ENCODE results near the gene BSG. TPM values are rescaled to one million over a fixed set of nuclear protein-coding genes. Genes with fewer than 3 reads are reported as not detected.

BSG gene
- total and polyA plus RNA-seq, 9 of the 15 experiments (the other 6 are each of a cell fraction or from before 2014, with no cell fraction given): 4.6 to 495 (median 187) TPM

DNA sequence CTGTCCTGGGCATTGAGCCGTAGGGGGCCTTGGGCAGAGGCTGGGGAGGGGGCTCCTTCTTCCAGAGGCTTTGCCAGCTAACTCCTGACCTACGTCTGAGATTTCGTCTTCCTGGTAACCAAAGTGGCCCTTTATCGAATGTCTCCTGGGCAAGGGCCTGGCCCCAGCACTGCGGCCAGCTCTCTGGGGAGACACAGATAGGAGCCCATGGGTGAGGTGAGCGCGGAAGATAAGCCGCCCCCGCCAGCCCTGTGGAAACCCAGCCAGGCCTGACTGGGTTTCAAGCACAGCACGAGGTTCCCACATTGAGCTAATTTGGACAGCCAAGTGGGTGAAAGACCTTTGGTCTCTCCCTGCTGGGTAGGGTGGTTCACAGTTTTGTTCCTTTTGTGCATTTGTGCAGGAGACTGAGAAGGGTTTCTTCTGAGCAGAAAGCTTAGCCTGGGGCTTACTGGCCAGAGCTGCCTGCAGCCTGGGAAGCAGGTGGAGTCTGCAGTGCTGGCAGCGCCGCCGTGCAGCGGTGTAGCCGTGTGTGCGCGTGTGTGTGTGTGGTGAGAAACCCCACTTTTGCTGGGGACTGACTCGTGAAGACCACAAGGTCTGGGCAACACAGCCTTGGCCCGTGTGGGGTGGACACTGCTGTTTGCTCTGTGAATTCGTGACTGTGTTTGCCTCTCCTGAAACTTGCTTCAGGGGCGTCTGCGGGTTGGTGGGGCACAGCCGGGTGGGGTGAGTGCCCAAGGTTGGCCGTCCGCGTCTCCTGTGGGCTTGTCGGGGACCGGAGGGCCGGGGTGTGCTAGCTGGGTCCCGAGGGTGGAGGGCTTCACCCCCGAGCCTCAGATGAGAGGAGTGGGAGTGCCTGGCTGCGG is 2.5 kb downstream of the BSG start (continued):
- TF ChIP-seq RBM14 (IDR thresholded peaks at IDR 0.05; ENCODE audit: borderline replicate concordance, insufficient read depth, low read depth, low read length): no peak
- TF ChIP-seq SMAD4 (CRISPR knock-in tag; conservative IDR thresholded peaks at IDR 0.05): peak; percentile 98
- TF ChIP-seq, protein P1, sequence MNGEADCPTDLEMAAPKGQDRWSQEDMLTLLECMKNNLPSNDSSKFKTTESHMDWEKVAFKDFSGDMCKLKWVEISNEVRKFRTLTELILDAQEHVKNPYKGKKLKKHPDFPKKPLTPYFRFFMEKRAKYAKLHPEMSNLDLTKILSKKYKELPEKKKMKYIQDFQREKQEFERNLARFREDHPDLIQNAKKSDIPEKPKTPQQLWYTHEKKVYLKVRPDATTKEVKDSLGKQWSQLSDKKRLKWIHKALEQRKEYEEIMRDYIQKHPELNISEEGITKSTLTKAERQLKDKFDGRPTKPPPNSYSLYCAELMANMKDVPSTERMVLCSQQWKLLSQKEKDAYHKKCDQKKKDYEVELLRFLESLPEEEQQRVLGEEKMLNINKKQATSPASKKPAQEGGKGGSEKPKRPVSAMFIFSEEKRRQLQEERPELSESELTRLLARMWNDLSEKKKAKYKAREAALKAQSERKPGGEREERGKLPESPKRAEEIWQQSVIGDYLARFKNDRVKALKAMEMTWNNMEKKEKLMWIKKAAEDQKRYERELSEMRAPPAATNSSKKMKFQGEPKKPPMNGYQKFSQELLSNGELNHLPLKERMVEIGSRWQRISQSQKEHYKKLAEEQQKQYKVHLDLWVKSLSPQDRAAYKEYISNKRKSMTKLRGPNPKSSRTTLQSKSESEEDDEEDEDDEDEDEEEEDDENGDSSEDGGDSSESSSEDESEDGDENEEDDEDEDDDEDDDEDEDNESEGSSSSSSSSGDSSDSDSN (IDR thresholded peaks at IDR 0.05; ENCODE audit: borderline replicate concordance in 1 of 2, low read depth in 2 of 2, low read length in 2 of 2): peak in 1 of 2 experiments; percentile 88; a peak in 1 of 4 replicates
- peak; percentile 50; the same call in 1 of the 2 replicates for TF ChIP-seq ZNF584 (CRISPR knock-in tag; IDR thresholded peaks at IDR 0.05; ENCODE audit: low read depth)
- no peak for TF ChIP-seq POLR3G (IDR thresholded peaks at IDR 0.05; ENCODE audit: extremely low read depth, insufficient read length, insufficient replicate concordance)
- TF ChIP-seq FOXP1 (CRISPR knock-in tag; IDR thresholded peaks at IDR 0.05): peak; percentile 68; the same call in 1 of the 2 replicates
- no peak for TF ChIP-seq MCM3 (IDR thresholded peaks at IDR 0.05)
- TF ChIP-seq, protein P2, sequence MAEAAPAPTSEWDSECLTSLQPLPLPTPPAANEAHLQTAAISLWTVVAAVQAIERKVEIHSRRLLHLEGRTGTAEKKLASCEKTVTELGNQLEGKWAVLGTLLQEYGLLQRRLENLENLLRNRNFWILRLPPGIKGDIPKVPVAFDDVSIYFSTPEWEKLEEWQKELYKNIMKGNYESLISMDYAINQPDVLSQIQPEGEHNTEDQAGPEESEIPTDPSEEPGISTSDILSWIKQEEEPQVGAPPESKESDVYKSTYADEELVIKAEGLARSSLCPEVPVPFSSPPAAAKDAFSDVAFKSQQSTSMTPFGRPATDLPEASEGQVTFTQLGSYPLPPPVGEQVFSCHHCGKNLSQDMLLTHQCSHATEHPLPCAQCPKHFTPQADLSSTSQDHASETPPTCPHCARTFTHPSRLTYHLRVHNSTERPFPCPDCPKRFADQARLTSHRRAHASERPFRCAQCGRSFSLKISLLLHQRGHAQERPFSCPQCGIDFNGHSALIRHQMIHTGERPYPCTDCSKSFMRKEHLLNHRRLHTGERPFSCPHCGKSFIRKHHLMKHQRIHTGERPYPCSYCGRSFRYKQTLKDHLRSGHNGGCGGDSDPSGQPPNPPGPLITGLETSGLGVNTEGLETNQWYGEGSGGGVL (CRISPR knock-in tag; IDR thresholded peaks at IDR 0.05): no peak
- peak; percentile 73 for TF ChIP-seq LEF1 (IDR thresholded peaks at IDR 0.05)
- no peak for TF ChIP-seq NR4A1 (CRISPR knock-in tag; IDR thresholded peaks at IDR 0.05)
- peak; percentile 85 for TF ChIP-seq NR4A1 (tag; IDR thresholded peaks at IDR 0.05)
- TF ChIP-seq, protein P3, sequence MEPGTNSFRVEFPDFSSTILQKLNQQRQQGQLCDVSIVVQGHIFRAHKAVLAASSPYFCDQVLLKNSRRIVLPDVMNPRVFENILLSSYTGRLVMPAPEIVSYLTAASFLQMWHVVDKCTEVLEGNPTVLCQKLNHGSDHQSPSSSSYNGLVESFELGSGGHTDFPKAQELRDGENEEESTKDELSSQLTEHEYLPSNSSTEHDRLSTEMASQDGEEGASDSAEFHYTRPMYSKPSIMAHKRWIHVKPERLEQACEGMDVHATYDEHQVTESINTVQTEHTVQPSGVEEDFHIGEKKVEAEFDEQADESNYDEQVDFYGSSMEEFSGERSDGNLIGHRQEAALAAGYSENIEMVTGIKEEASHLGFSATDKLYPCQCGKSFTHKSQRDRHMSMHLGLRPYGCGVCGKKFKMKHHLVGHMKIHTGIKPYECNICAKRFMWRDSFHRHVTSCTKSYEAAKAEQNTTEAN (CRISPR knock-in tag; IDR thresholded peaks at IDR 0.05): no peak
- no peak for TF ChIP-seq NFIX (CRISPR knock-in tag; IDR thresholded peaks at IDR 0.05; ENCODE audit: low read depth)
- TF ChIP-seq GTF2F1 (IDR thresholded peaks at IDR 0.05; ENCODE audit: low read depth, low read length): peak; percentile 58; the same call in 1 of the 2 replicates
- TF ChIP-seq, protein P4, sequence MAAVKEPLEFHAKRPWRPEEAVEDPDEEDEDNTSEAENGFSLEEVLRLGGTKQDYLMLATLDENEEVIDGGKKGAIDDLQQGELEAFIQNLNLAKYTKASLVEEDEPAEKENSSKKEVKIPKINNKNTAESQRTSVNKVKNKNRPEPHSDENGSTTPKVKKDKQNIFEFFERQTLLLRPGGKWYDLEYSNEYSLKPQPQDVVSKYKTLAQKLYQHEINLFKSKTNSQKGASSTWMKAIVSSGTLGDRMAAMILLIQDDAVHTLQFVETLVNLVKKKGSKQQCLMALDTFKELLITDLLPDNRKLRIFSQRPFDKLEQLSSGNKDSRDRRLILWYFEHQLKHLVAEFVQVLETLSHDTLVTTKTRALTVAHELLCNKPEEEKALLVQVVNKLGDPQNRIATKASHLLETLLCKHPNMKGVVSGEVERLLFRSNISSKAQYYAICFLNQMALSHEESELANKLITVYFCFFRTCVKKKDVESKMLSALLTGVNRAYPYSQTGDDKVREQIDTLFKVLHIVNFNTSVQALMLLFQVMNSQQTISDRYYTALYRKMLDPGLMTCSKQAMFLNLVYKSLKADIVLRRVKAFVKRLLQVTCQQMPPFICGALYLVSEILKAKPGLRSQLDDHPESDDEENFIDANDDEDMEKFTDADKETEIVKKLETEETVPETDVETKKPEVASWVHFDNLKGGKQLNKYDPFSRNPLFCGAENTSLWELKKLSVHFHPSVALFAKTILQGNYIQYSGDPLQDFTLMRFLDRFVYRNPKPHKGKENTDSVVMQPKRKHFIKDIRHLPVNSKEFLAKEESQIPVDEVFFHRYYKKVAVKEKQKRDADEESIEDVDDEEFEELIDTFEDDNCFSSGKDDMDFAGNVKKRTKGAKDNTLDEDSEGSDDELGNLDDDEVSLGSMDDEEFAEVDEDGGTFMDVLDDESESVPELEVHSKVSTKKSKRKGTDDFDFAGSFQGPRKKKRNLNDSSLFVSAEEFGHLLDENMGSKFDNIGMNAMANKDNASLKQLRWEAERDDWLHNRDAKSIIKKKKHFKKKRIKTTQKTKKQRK (IDR thresholded peaks at IDR 0.05; ENCODE audit: borderline replicate concordance, low read depth, low read length): no peak
